HepG2 (cell line): ENCODE data around the gene RTEL1. TPM values are rescaled to one million over a fixed set of nuclear protein-coding genes. Genes with fewer than 3 reads are reported as not detected.

Experiments
- ASH2L ChIP-seq: fragments of 300-600, 200-600 bp; sonication (generic); IDR thresholded peaks from 2 replicates; pipeline ENCODE4 v1.7.0; 2017; ENCODE audit warnings: low read depth, mild to moderate bottlenecking, moderate library complexity, mixed read lengths, low read length; ENCODE audit not compliant: insufficient read length
- BHLHE40 ChIP-seq: IDR thresholded peaks from 2 replicates; pipeline ENCODE4 v1.6.1; 2011; ENCODE audit warnings: low read length, improper control_type of control experiment
- CAMTA2 ChIP-seq: sonication (generic); formaldehyde crosslinking; IDR thresholded peaks from 2 replicates; pipeline ENCODE4 v1.4.0; 2020; ENCODE audit warnings: mild to moderate bottlenecking, missing genetic modification reagents, borderline replicate concordance
- DR1 ChIP-seq: sonication (generic); formaldehyde crosslinking; IDR thresholded peaks from 2 replicates; pipeline ENCODE4 v1.8.0; 2021; ENCODE audit warnings: mild to moderate bottlenecking, missing genetic modification reagents, inconsistent platforms
- ERF ChIP-seq: IDR thresholded peaks from 2 replicates; pipeline ENCODE4 v1.6.1; 2018; ENCODE audit warnings: missing biosample characterization, missing genetic modification reagents
- GATA4 ChIP-seq: sonication (generic); IDR thresholded peaks from 2 replicates; pipeline ENCODE4 v1.6.1; 2016; ENCODE audit warnings: antibody characterized with exemption, low read depth, borderline replicate concordance
- MZF1 ChIP-seq: sonication (generic); formaldehyde crosslinking; IDR thresholded peaks from 2 replicates; pipeline ENCODE4 v1.8.1; 2023; ENCODE audit warnings: mild to moderate bottlenecking, missing genetic modification reagents, borderline replicate concordance
- NR2F6 ChIP-seq, 2 experiments: IDR thresholded peaks; 2 replicates each; pipeline ENCODE4 v1.6.1; 2016; ENCODE audit warnings: antibody characterized with exemption in 1 of 2, mild to moderate bottlenecking in 1 of 2
- ZC3H13 ChIP-seq: sonication (generic); formaldehyde crosslinking; IDR thresholded peaks from 2 replicates; pipeline ENCODE4 v1.8.1; 2023; ENCODE audit warnings: mild to moderate bottlenecking, missing genetic modification reagents, moderate library complexity
- ZFX ChIP-seq: sonication (generic); formaldehyde crosslinking; IDR thresholded peaks from 2 replicates; pipeline ENCODE4 v1.4.0; 2020; ENCODE audit warnings: mild to moderate bottlenecking, low read depth, missing genetic modification reagents, moderate library complexity
- ZNF124 ChIP-seq: sonication (generic); formaldehyde crosslinking; IDR thresholded peaks from 2 replicates; pipeline ENCODE4 v1.4.0; 2020; ENCODE audit warnings: missing genetic modification reagents
- ZNF143 ChIP-seq: sonication (generic); formaldehyde crosslinking; IDR thresholded peaks from 2 replicates; pipeline ENCODE4 v1.4.0; 2020; ENCODE audit warnings: missing genetic modification reagents
- ZNF17 ChIP-seq: sonication (generic); formaldehyde crosslinking; IDR thresholded peaks from 2 replicates; pipeline ENCODE4 v1.5.0; 2020; ENCODE audit warnings: mild to moderate bottlenecking, missing genetic modification reagents
- ZNF274 ChIP-seq: sonication (generic); formaldehyde crosslinking; IDR thresholded peaks from 2 replicates; pipeline ENCODE4 v1.5.1; 2020; ENCODE audit warnings: mild to moderate bottlenecking, missing genetic modification reagents
- ZNF577 ChIP-seq: sonication (generic); formaldehyde crosslinking; IDR thresholded peaks from 2 replicates; pipeline ENCODE4 v1.4.0; 2020; ENCODE audit warnings: mild to moderate bottlenecking, low read depth, missing genetic modification reagents, borderline replicate concordance
- ZNF713 ChIP-seq: sonication (generic); formaldehyde crosslinking; IDR thresholded peaks from 2 replicates; pipeline ENCODE4 v1.4.0; 2020; ENCODE audit warnings: mild to moderate bottlenecking, missing genetic modification reagents
- ZSCAN30 ChIP-seq: sonication (generic); formaldehyde crosslinking; IDR thresholded peaks from 2 replicates; pipeline ENCODE4 v1.5.0; 2020; ENCODE audit warnings: mild to moderate bottlenecking, missing genetic modification reagents
- polyA plus RNA-seq, 8 experiments: library from polyadenylated mRNA; depleted of rRNA in 3 of 8; stranded (reverse) in 7 of 8; unstranded in 1 of 8; fragments of >200 nt; fragmentation: Illumina TruSeq in 4 of 8; extraction: Trizol in 4 of 8; gene quantifications; 2 replicates each; pipeline versions ENCODE4 v1.2.1 to v1.2.3, GENCODE V29; 2011 to 2016; ENCODE audit warnings: low read depth in 4 of 8, missing spikeins in 1 of 8, mixed read lengths in 1 of 8; ENCODE audit not compliant: insufficient read depth in 1 of 8
- total RNA-seq, 5 experiments: library from RNA; depleted of rRNA; stranded (reverse); fragments of >200 nt; fragmentation: Illumina TruSeq; extraction: Trizol; gene quantifications; 2 replicates each; pipeline ENCODE4 v1.2.3, GENCODE V29; 2016; ENCODE audit warnings: low read depth in 1 of 5
- TF ChIP-seq, protein P1 (sequence below): fragments of 450-650 bp; IDR thresholded peaks from 2 replicates; pipeline ENCODE4 v1.6.1; 2016
- TF ChIP-seq, protein P2 (sequence below): sonication (generic); formaldehyde crosslinking; IDR thresholded peaks from 2 replicates; pipeline ENCODE4 v1.4.0; 2020; ENCODE audit warnings: missing genetic modification reagents
- TF ChIP-seq, protein P3 (sequence below): sonication (generic); formaldehyde crosslinking; IDR thresholded peaks from 2 replicates; pipeline ENCODE4 v1.9.0; 2021; ENCODE audit warnings: missing genetic modification reagents, borderline replicate concordance
- TF ChIP-seq, protein P4 (sequence below): IDR thresholded peaks from 2 replicates; pipeline ENCODE4 v1.6.1; 2016; ENCODE audit warnings: mild to moderate bottlenecking, missing biosample characterization, missing genetic modification reagents
- TF ChIP-seq, protein P5 (sequence below), 2 experiments: sonication (generic) in 1 of 2; formaldehyde crosslinking in 1 of 2; IDR thresholded peaks; 2 replicates each; pipeline versions ENCODE4 v1.4.0 to v1.6.1; 2018 to 2020; ENCODE audit warnings: missing genetic modification reagents in 2 of 2, borderline replicate concordance in 1 of 2, low read depth in 1 of 2, mild to moderate bottlenecking in 1 of 2, missing biosample characterization in 1 of 2

Gene RTEL1
- total and polyA plus RNA-seq, 2 of the 13 experiments (the other 11 are each of a cell fraction or from before 2014, with no cell fraction given): 21.8 to 36.4 TPM

DNA sequence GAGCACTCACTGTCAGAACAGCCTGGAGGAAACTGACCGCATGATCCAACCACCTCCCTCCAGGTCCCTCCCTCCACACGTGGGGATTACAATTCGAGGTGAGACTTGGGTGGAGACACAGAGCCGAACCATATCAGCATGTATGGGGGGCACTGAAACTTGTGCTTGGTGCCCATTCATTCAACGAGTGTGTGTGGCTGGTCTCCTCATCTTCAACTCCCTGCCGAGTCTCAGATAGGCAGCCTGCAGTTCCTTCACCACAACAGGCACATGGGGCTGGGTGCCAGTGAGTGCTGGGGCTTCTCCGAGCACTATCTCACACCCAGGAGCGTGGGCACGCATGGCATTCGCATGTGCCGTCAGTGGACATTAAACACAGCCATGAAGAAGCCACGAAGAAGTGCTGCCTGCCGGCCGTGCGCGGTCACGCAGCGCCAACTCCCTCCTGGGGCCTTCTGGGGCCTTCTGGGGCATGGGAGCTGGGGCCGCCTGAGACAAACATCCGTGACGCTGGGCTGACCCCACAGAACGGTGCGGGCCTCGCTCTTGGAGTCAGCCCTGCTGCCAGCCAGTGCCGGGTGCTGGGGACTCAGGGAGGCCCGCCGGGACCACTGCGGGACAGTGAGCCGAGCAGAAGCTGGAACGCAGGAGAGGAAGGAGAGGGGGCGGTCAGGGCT lies 714 bp upstream of the RTEL1 start (continued):
- no peak for TF ChIP-seq ZNF143
- no peak for TF ChIP-seq ZNF124 (CRISPR knock-in tag)
- TF ChIP-seq GATA4: no peak
- TF ChIP-seq, protein P1, sequence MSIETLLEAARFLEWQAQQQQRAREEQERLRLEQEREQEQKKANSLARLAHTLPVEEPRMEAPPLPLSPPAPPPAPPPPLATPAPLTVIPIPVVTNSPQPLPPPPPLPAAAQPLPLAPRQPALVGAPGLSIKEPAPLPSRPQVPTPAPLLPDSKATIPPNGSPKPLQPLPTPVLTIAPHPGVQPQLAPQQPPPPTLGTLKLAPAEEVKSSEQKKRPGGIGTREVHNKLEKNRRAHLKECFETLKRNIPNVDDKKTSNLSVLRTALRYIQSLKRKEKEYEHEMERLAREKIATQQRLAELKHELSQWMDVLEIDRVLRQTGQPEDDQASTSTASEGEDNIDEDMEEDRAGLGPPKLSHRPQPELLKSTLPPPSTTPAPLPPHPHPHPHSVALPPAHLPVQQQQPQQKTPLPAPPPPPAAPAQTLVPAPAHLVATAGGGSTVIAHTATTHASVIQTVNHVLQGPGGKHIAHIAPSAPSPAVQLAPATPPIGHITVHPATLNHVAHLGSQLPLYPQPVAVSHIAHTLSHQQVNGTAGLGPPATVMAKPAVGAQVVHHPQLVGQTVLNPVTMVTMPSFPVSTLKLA: no peak
- no peak for TF ChIP-seq ERF (CRISPR knock-in tag)
- no peak for TF ChIP-seq ZNF577 (CRISPR knock-in tag)
- TF ChIP-seq ZC3H13 (CRISPR knock-in tag): peak; percentile 82; the same call in 1 of the 2 replicates
- TF ChIP-seq, protein P2, sequence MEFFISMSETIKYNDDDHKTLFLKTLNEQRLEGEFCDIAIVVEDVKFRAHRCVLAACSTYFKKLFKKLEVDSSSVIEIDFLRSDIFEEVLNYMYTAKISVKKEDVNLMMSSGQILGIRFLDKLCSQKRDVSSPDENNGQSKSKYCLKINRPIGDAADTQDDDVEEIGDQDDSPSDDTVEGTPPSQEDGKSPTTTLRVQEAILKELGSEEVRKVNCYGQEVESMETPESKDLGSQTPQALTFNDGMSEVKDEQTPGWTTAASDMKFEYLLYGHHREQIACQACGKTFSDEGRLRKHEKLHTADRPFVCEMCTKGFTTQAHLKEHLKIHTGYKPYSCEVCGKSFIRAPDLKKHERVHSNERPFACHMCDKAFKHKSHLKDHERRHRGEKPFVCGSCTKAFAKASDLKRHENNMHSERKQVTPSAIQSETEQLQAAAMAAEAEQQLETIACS (CRISPR knock-in tag): no peak
- TF ChIP-seq CAMTA2: 0 out of 2 replicates have a peak, but pooled peaks have one; percentile 3
- no peak for TF ChIP-seq ZFX (CRISPR knock-in tag)
- TF ChIP-seq BHLHE40: 0 out of 2 replicates have a peak, but pooled peaks have one; percentile 1
- no peak for TF ChIP-seq NR2F6 (IDR thresholded peaks at IDR 0.05)
- no peak for TF ChIP-seq NR2F6 (CRISPR knock-in tag; IDR thresholded peaks at IDR 0.05)
- TF ChIP-seq ZNF713 (CRISPR knock-in tag): peak; percentile 94; the same call in 1 of the 2 replicates
- TF ChIP-seq ZSCAN30: no peak
- TF ChIP-seq, protein P3, sequence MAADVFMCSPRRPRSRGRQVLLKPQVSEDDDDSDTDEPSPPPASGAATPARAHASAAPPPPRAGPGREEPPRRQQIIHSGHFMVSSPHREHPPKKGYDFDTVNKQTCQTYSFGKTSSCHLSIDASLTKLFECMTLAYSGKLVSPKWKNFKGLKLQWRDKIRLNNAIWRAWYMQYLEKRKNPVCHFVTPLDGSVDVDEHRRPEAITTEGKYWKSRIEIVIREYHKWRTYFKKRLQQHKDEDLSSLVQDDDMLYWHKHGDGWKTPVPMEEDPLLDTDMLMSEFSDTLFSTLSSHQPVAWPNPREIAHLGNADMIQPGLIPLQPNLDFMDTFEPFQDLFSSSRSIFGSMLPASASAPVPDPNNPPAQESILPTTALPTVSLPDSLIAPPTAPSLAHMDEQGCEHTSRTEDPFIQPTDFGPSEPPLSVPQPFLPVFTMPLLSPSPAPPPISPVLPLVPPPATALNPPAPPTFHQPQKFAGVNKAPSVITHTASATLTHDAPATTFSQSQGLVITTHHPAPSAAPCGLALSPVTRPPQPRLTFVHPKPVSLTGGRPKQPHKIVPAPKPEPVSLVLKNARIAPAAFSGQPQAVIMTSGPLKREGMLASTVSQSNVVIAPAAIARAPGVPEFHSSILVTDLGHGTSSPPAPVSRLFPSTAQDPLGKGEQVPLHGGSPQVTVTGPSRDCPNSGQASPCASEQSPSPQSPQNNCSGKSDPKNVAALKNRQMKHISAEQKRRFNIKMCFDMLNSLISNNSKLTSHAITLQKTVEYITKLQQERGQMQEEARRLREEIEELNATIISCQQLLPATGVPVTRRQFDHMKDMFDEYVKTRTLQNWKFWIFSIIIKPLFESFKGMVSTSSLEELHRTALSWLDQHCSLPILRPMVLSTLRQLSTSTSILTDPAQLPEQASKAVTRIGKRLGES (CRISPR knock-in tag): no peak
- no peak for TF ChIP-seq ZNF17 (CRISPR knock-in tag)
- TF ChIP-seq ASH2L: no peak
- no peak for TF ChIP-seq MZF1 (CRISPR knock-in tag)
- TF ChIP-seq DR1: no peak
- TF ChIP-seq ZNF274 (CRISPR knock-in tag): peak; percentile 5; the same call in 1 of the 2 replicates
- TF ChIP-seq, protein P4, sequence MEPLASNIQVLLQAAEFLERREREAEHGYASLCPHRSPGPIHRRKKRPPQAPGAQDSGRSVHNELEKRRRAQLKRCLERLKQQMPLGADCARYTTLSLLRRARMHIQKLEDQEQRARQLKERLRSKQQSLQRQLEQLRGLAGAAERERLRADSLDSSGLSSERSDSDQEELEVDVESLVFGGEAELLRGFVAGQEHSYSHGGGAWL (CRISPR knock-in tag): no peak
- TF ChIP-seq, protein P5, sequence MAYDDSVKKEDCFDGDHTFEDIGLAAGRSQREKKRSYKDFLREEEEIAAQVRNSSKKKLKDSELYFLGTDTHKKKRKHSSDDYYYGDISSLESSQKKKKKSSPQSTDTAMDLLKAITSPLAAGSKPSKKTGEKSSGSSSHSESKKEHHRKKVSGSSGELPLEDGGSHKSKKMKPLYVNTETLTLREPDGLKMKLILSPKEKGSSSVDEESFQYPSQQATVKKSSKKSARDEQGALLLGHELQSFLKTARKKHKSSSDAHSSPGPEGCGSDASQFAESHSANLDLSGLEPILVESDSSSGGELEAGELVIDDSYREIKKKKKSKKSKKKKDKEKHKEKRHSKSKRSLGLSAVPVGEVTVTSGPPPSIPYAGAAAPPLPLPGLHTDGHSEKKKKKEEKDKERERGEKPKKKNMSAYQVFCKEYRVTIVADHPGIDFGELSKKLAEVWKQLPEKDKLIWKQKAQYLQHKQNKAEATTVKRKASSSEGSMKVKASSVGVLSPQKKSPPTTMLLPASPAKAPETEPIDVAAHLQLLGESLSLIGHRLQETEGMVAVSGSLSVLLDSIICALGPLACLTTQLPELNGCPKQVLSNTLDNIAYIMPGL (CRISPR knock-in tag; IDR thresholded peaks at IDR 0.05; ENCODE audit: borderline replicate concordance in 1 of 2, low read depth in 1 of 2): no peak
